GM19023 (cell line): Measurements from ENCODE around the gene DNMBP.
A peak's percentile ranks its signal among the peaks of the same experiment; 100 is the strongest.

Experiments
- ATAC-seq: cut with Tn5 transposase; IDR thresholded peaks from one replicate; pipeline ENCODE4 v1.9.1; 2021; ENCODE audit warnings: mild to moderate bottlenecking, moderate library complexity; ENCODE audit not compliant: unreplicated experiment

Gene DNMBP

GRCh38 chr10:100009793-100010676 lies at the start of gene DNMBP:
DNMBP (minus strand) TSS chr10:100009947; CDS start chr10:99972124, 37,823 bp downstream.
- peak; percentile 66 for ATAC-seq

GRCh38 chr10:100057948-100058347 lies 48.2 kb upstream of the DNMBP start:
- ATAC-seq, result no peak

GRCh38 chr10:100053686-100054460 lies 44.1 kb upstream of the DNMBP start:
- no peak for ATAC-seq

GRCh38 chr10:100046021-100046486 lies 36.3 kb upstream of the DNMBP start:
- peak; percentile 62 for ATAC-seq

DNA sequence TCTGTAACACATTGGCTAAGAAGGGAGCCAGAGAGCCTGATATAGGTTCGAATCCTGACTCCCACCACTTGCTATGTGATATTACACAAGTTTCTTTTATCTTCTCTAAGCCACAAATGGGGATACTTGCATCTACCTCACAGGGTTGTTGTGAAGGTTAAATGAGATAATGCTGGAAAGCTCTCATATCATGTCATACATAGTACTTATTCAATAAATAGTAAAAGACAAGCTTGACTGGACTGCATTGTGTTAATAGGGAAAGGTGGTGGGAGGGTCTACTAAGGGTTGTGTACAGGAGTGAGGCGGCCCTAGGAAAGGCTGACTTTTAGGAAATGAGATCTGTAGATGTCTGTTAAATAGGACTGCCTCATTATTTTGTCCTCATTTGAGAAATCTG lies 35.8 kb upstream of the DNMBP start:
- ATAC-seq, result no peak

DNA sequence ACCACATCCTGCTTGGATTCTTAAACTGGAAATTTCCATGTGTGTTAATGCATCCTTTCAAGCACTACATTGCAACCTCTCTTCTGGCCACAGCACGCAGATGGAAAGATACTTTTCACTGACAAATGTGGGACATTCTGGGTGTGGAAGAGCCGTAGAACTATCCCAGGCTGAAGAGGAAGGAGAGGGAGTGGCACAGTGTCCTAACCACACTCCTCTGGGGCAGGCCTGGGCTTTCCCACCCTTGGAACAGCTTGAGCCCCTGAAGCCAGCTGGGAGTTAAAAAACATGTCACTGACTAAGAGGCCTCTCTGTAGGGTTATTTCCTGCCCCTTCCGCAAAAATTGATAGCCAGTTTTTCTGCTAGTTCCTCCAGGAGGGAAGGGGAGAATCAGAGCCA lies 34.0 kb upstream of the DNMBP start:
- ATAC-seq, result no peak

- ATAC-seq, result no peak
Measured at GRCh38 chr10:100043344-100043743, 33.6 kb upstream of the DNMBP start.

GRCh38 chr10:100041306-100042002 lies 31.7 kb upstream of the DNMBP start:
- ATAC-seq, result no peak

DNA sequence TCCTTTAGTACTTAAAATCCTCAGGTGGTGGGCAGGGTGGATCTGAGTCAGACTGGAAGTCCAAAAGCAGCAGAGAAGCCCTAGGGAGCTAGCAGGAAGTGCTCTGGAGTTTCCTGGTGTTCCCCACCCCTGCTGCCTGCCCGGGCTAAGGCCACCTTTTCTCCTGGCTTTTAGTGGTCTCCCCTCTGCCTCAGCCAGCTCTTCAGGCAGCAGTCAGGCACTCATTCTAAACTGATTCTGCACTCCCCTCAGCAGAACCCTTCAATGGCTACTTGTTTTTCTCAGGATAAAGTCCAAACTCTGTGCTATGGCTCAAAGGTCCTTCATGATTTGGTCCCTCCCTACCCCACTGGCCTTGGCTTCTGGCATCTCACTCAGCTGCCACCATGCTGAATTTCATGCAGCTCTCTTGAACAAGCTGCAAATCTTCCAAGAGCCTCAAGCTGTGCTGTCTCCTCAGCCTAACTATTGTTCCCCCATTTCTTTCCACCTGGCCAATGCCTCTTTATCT lies 28.9 kb upstream of the DNMBP start:
- no peak for ATAC-seq

DNA sequence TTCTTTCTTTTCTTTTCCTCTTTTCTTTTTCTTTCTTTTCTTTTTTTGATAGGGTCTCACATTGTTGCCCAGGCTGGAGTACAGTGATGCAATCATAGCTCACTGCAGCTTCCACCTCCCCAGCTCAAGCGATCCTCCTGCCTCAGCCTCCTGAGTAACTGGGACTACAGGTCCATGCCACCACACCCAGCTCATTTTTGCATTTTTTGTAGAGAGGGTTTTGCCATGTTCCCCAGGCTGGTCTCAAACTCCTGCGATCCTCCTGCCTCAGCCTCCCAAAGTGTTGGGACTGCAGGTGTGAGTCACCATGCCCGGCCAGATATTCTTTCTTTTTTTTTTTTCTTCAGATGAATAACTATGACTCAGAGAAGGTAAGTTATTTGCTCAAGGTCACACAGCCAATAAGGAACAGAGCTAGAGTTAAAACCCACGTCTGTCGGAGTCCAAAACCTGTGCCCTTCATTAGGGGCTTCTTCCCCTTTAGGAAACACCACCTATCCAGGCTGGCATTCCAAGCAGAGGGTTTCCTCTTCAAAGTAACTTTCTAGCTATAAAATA lies 28.1 kb upstream of the DNMBP start:
- no peak for ATAC-seq

DNA sequence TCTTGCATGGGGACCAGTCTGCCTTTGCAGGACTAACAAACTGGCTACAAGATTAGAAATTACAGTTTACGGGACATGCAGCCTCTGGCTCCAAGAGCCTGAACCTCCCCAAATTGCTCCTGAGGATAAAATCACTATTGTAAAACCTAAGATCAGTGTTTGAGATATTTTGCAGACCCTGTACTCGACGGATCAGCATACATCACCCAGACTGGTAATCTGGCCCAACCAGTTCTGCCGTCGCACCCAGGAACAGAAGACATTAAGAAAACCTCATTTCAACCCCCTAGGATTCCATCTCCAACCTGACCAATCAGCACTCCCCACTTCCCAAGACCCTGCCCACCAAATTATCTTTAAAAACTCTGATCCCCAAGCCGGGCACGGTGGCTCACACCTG lies 27.1 kb upstream of the DNMBP start:
- no peak for ATAC-seq

DNA sequence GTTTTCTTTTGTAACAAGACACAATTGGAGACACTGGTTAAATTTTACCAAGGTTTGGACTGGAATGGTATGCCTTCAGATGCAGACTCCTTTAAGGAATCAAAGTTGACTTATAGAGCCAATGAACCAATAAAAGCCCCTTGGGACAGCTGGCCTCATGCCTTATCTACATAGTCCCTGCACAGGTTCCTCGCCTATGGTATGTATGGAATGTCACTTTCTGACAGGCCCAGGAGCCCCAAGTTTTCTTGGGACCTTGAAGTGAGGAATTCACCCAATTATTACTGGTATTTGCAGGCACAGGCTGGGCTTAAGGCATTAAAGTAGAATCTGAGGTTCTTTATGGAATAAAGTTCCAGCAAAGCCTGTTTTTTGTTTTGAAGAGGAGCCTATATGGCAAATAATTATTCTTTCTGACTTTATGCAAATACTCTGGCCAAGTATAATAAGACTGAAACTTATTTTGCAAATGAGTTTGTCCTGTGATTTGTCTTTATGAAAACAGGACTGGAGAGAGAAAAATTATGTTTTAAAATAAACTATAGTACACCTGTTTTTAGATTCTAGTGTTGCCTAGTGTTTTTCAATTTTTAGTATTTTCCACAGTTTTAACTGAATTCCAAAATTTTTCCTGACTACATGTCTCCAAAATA lies 24.1 kb upstream of the DNMBP start:
- no peak for ATAC-seq

- no peak for ATAC-seq
Measured at GRCh38 chr10:100027416-100027815, 17.7 kb upstream of the DNMBP start.

- no peak for ATAC-seq
Measured at GRCh38 chr10:100025576-100025975, 15.8 kb upstream of the DNMBP start.

GRCh38 chr10:100024748-100025147 lies 15.0 kb upstream of the DNMBP start:
- ATAC-seq, result no peak

GRCh38 chr10:100022403-100022802 lies 12.7 kb upstream of the DNMBP start:
- no peak for ATAC-seq

GRCh38 chr10:100021322-100021721 lies 11.6 kb upstream of the DNMBP start:
- ATAC-seq, result no peak

- ATAC-seq, result no peak
Measured at GRCh38 chr10:100020886-100021253, 11.1 kb upstream of the DNMBP start.

GRCh38 chr10:100020142-100020885 lies 10.6 kb upstream of the DNMBP start:
- peak; percentile 56 for ATAC-seq

DNA sequence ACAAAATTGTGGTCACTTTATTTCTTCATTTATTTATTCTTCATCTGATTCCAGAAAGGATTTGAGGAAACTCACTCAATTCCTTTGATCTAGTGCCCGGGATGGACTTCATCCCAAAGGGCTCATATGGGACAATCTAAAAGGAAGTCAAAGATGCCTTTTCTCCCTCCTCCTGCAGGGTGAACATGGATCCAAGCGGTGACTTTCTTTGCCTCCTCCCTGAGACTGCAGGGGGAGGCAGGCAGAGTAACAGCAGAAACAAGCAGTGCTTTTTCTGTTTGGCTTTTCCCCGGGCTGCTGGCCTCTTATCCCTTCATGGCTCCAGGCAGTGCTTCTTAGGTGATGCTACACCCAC lies 10.0 kb upstream of the DNMBP start:
- ATAC-seq, result no peak
